T-helper 2 cell treated with Interferon-gamma antibody and Interleukin-4, amounts not matched to agents 5 μg/mL and 100 μg/mL, for 36 hours (primary cell): ENCODE data around the gene PNMT.
"Not testable (repeated sequence)": the region's sequence is repeated elsewhere in the genome, so short reads cannot be mapped to it uniquely, and the experiment has no call there.

Source experiments
- DNase-seq: peaks from one replicate; pipeline ENCODE4 v3.0.0; 2021; ENCODE audit warnings: low spot score
- H3K27ac Mint-ChIP-seq: one replicate; pipeline ENCODE4 v1.8.0; 2021; ENCODE audit warnings: mild to moderate bottlenecking, mixed read lengths
- H3K27me3 Mint-ChIP-seq: one replicate; pipeline ENCODE4 v1.8.0; 2021; ENCODE audit warnings: low read depth, mixed read lengths
- H3K36me3 Mint-ChIP-seq: one replicate; pipeline ENCODE4 v1.8.0; 2021; ENCODE audit warnings: low read depth, mixed read lengths
- H3K4me1 Mint-ChIP-seq: one replicate; pipeline ENCODE4 v1.8.0; 2021; ENCODE audit warnings: low read depth, mixed read lengths
- H3K4me3 Mint-ChIP-seq: one replicate; pipeline ENCODE4 v1.8.0; 2022; ENCODE audit warnings: mild to moderate bottlenecking, moderate library complexity, mixed read lengths
- H3K9me3 Mint-ChIP-seq: one replicate; pipeline ENCODE4 v1.8.0; 2021; ENCODE audit warnings: mixed read lengths

The PNMT gene

GRCh38 chr17:39704821-39705551, 36.7 kb downstream of the PNMT start:
- Mint-ChIP-seq H3K4me1 (peaks cover 14% of the 10 kb centered on the region), H3K4me3 (no peak overlapping the region), H3K27me3 (peaks cover 26% of the 10 kb centered on the region), H3K9me3 (no peaks in the 10 kb centered on the region), H3K27ac (peak overlapping the region; percentile 6), H3K36me3 (no peaks in the 10 kb centered on the region)
- DNase-seq = no peak

DNA sequence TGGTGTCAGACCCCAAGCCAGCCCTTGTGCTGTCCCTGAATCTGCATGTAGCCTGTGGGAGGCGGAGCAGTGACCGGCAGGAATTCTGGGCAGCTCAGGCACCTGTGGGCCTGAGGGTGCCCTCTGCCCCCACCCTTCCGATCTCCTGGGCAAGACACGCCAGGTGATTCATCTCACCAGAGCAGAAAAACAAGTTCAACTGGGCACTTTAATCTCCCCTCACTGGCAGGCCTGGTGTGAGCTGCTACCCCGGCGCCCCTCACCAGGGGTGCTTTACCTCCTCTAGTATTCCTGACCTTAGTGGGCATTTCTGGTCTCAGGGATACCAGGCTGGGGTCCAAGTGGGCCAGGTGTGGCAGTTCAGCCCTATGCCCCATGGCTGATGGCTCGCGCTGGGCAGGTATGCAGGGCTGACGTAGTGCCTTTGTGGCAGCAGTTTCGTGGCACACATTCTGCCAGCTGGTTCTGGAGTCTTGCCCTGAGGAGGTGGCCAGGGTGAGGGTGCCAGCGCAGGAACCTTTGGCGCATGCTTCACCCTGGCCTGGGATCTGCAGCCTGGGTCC, 37.6 kb downstream of the PNMT start:
- Mint-ChIP-seq H3K27ac (no peak overlapping the region), H3K4me3 (no peak overlapping the region), H3K9me3 (no peaks in the 10 kb centered on the region), H3K36me3 (no peaks in the 10 kb centered on the region), H3K4me1 (peaks cover 12% of the 10 kb centered on the region), H3K27me3 (peaks cover 21% of the 10 kb centered on the region)
- DNase-seq = no peak

GRCh38 chr17:39706383-39706782, 38.1 kb downstream of the PNMT start:
- no peak for DNase-seq
- H3K9me3 Mint-ChIP-seq = no peaks in the 10 kb centered on the region
- no peaks in the 10 kb centered on the region for H3K36me3 Mint-ChIP-seq
- no peak overlapping the region for H3K27ac Mint-ChIP-seq
- H3K27me3 Mint-ChIP-seq = peaks cover 16% of the 10 kb centered on the region
- H3K4me3 Mint-ChIP-seq = no peak overlapping the region
- peaks cover 11% of the 10 kb centered on the region for H3K4me1 Mint-ChIP-seq

- peaks cover 11% of the 10 kb centered on the region for H3K4me1 Mint-ChIP-seq
- peak overlapping the region; percentile 71 for H3K27ac Mint-ChIP-seq
- no peak overlapping the region for H3K4me3 Mint-ChIP-seq
- no peaks in the 10 kb centered on the region for H3K36me3 Mint-ChIP-seq
- no peaks in the 10 kb centered on the region for H3K9me3 Mint-ChIP-seq
- DNase-seq = no peak
- H3K27me3 Mint-ChIP-seq = peaks cover 11% of the 10 kb centered on the region
These were observed 38.7 kb downstream of the PNMT start for GRCh38 chr17:39706921-39707337.

GRCh38 chr17:39709319-39709997, 41.2 kb downstream of the PNMT start:
- Mint-ChIP-seq H3K4me3 (no peak overlapping the region), H3K4me1 (peaks cover 7% of the 10 kb centered on the region), H3K36me3 (no peaks in the 10 kb centered on the region), H3K27me3 (no peaks in the 10 kb centered on the region), H3K27ac (no peak overlapping the region), H3K9me3 (no peaks in the 10 kb centered on the region)
- no peak for DNase-seq

DNA sequence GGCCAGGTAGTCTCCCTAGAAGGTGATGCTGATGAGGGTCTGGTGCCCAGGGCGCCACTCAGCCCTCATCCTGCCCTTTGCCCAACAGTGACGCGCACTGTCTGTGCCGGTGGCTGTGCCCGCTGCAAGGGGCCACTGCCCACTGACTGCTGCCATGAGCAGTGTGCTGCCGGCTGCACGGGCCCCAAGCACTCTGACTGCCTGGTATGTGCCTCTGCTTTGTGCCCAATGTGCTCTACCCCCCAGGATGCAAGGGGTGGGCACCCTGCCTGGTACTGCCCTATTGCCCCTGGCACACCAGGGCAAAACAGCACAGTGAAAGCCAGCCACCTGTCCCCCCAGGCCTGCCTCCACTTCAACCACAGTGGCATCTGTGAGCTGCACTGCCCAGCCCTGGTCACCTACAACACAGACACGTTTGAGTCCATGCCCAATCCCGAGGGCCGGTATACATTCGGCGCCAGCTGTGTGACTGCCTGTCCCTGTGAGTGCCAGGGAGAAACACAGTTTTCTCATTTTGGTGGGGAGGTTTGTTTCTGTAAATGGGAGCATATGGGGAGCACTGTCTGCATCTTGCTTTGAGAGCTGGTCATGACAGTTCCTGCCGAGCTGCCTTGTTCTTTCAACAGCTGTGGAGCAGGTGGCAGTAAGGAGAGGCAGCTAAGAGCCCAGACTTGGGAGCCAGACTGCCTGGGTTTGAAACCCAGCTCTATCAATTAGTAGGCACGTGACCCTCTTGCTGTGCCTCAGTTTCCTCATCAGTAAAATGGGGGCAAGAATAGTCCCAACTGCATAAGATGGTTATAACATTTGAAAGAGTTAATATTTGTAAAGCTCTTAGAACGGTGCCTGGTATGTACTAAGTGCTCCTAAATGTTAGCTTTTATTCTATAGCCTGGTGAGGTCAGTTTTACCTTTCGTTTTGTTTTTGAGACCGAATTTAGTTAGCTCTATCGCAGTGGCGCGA, 42.0 kb downstream of the PNMT start:
- Mint-ChIP-seq H3K27ac (no peak overlapping the region), H3K4me3 (no peak overlapping the region), H3K4me1 (peaks cover 7% of the 10 kb centered on the region), H3K36me3 (no peaks in the 10 kb centered on the region), H3K9me3 (no peaks in the 10 kb centered on the region), H3K27me3 (no peaks in the 10 kb centered on the region)
- DNase-seq = no peak

DNA sequence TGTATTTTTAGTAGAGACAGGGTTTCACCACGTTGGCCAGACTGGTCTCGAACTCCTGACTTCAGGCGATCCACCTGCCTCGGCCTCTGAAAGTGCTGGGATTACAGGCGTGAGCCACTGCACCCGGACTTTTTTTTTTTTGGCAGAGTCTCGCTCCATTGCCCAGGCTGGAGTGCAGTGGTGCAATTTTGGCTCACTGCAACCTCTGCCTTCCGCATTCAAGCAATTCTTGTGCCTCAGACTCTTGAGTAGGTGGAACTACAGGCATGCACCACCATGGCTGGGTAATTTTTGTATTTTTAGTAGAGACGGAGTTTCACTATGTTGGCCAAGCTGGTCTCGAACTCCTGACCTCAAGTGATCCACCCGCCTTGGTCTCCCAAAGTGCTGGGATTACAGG, 42.8 kb downstream of the PNMT start:
- H3K27me3 Mint-ChIP-seq, H3K27ac Mint-ChIP-seq, H3K4me3 Mint-ChIP-seq, DNase-seq, H3K36me3 Mint-ChIP-seq, H3K4me1 Mint-ChIP-seq, H3K9me3 Mint-ChIP-seq: not testable (repeated sequence)

- Mint-ChIP-seq H3K27ac (no peak overlapping the region), H3K27me3 (no peaks in the 10 kb centered on the region), H3K4me3 (no peak overlapping the region), H3K4me1 (peaks cover 5% of the 10 kb centered on the region), H3K9me3 (no peaks in the 10 kb centered on the region), H3K36me3 (no peaks in the 10 kb centered on the region)
- DNase-seq = no peak
These were observed 43.6 kb downstream of the PNMT start for GRCh38 chr17:39711851-39712250.

GRCh38 chr17:39714234-39714633, 46.0 kb downstream of the PNMT start:
- no peaks in the 10 kb centered on the region for H3K27me3 Mint-ChIP-seq
- H3K36me3 Mint-ChIP-seq = no peaks in the 10 kb centered on the region
- H3K4me1 Mint-ChIP-seq = no peaks in the 10 kb centered on the region
- H3K4me3 Mint-ChIP-seq = no peak overlapping the region
- no peak for DNase-seq
- H3K9me3 Mint-ChIP-seq = no peaks in the 10 kb centered on the region
- H3K27ac Mint-ChIP-seq = no peak overlapping the region

DNA sequence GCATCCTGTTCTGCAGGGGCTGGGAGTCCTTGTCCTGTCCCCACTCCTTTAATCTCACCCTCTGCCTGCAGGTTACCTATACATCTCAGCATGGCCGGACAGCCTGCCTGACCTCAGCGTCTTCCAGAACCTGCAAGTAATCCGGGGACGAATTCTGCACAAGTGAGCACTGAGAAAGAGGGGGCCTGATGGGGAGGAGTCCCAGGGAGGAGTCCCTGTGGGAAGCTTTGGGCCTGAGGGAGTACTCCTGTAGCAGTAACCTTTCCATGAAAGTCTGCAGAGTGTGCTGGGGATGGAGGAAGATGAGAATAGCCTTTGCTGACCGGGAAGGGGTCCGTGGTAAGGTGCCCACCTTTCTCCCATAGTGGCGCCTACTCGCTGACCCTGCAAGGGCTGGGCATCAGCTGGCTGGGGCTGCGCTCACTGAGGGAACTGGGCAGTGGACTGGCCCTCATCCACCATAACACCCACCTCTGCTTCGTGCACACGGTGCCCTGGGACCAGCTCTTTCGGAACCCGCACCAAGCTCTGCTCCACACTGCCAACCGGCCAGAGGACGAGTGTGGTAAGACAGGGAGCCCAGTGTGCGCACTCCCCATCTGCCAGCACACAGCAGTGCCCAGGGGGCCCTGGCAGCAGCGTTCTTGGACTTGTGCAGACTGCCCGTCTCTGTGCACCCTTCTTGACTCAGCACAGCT, 47.3 kb downstream of the PNMT start:
- Mint-ChIP-seq H3K36me3 (no peaks in the 10 kb centered on the region), H3K9me3 (no peaks in the 10 kb centered on the region), H3K4me3 (no peak overlapping the region), H3K27ac (no peak overlapping the region), H3K27me3 (no peaks in the 10 kb centered on the region), H3K4me1 (no peaks in the 10 kb centered on the region)
- no peak for DNase-seq

DNA sequence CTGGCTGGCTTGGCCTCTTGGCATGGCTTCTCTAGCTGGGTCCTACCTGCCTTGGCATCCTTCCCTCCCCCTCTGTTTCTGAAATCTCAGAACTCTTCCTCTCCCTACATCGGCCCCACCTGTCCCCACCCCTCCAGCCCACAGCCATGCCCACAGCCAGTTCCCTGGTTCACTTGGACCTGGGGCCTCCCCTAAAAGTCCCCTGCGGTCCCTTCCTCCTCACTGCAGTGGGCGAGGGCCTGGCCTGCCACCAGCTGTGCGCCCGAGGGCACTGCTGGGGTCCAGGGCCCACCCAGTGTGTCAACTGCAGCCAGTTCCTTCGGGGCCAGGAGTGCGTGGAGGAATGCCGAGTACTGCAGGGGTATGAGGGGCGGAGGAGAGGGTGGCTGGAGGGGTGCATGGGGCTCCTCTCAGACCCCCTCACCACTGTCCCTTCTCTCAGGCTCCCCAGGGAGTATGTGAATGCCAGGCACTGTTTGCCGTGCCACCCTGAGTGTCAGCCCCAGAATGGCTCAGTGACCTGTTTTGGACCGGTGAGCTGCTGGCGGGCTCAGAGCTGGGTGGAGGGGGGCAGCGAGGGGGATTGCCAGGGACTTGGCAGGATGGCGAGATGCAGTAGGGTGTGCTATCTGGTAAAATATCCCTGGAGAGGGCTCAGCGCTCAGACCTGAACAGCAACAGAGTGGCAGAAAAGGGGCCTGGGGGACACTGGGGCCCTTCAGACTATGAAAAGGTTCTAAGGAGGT, 48.0 kb downstream of the PNMT start:
- DNase-seq = no peak
- no peaks in the 10 kb centered on the region for H3K4me1 Mint-ChIP-seq
- no peaks in the 10 kb centered on the region for H3K36me3 Mint-ChIP-seq
- H3K27ac Mint-ChIP-seq = no peak overlapping the region
- no peaks in the 10 kb centered on the region for H3K9me3 Mint-ChIP-seq
- no peak overlapping the region for H3K4me3 Mint-ChIP-seq
- no peaks in the 10 kb centered on the region for H3K27me3 Mint-ChIP-seq

- no peaks in the 10 kb centered on the region for H3K27me3 Mint-ChIP-seq
- no peaks in the 10 kb centered on the region for H3K4me1 Mint-ChIP-seq
- no peaks in the 10 kb centered on the region for H3K36me3 Mint-ChIP-seq
These were observed 48.8 kb downstream of the PNMT start for GRCh38 chr17:39716879-39717536.

More at GRCh38 chr17:39716879-39717536, 48.8 kb downstream of the PNMT start:
- H3K27ac Mint-ChIP-seq = no peak overlapping the region
- DNase-seq = no peak
- no peak overlapping the region for H3K4me3 Mint-ChIP-seq
- H3K9me3 Mint-ChIP-seq = no peaks in the 10 kb centered on the region
